ENCODE measurements around the gene CYP27A1. TPM values are rescaled to one million over a fixed set of nuclear protein-coding genes. Genes with fewer than 3 reads are reported as not detected.
A peak's percentile ranks its signal among the peaks of the same experiment; 100 is the strongest.

Gene CYP27A1
- total and polyA plus RNA-seq, 7 donors = 9.3 to 48.4 (median 32.0) TPM

DNA sequence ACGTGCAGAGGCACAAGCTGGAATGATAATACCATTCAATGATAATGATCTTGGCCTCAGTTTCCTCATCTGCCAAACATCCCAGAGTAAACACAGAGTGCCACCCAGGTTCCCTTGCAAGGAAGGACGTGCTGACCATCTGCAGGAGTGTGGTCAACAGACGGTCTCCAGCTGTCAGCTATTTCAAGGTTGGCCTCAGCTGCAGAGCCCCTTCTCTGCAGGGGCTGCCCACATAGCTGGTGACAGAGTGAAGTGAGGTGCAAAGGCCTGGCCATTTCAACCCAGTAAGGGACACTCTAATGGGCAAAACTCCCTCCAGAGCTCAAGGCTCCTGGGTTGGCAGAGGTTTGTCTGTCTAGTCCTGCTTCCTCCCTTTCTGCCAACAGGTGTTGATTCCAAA is 69.3 kb downstream of the CYP27A1 start:
- TF ChIP-seq, protein P1, sequence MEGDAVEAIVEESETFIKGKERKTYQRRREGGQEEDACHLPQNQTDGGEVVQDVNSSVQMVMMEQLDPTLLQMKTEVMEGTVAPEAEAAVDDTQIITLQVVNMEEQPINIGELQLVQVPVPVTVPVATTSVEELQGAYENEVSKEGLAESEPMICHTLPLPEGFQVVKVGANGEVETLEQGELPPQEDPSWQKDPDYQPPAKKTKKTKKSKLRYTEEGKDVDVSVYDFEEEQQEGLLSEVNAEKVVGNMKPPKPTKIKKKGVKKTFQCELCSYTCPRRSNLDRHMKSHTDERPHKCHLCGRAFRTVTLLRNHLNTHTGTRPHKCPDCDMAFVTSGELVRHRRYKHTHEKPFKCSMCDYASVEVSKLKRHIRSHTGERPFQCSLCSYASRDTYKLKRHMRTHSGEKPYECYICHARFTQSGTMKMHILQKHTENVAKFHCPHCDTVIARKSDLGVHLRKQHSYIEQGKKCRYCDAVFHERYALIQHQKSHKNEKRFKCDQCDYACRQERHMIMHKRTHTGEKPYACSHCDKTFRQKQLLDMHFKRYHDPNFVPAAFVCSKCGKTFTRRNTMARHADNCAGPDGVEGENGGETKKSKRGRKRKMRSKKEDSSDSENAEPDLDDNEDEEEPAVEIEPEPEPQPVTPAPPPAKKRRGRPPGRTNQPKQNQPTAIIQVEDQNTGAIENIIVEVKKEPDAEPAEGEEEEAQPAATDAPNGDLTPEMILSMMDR (IDR thresholded peaks at IDR 0.05) = no peak
- H3K27me3 ChIP-seq (ENCODE audit: insufficient read depth in 3 of 3, low read length in 2 of 3) = peaks cover 0 to 23% (median 0%) of the 10 kb centered on the region in 3 donors

DNA sequence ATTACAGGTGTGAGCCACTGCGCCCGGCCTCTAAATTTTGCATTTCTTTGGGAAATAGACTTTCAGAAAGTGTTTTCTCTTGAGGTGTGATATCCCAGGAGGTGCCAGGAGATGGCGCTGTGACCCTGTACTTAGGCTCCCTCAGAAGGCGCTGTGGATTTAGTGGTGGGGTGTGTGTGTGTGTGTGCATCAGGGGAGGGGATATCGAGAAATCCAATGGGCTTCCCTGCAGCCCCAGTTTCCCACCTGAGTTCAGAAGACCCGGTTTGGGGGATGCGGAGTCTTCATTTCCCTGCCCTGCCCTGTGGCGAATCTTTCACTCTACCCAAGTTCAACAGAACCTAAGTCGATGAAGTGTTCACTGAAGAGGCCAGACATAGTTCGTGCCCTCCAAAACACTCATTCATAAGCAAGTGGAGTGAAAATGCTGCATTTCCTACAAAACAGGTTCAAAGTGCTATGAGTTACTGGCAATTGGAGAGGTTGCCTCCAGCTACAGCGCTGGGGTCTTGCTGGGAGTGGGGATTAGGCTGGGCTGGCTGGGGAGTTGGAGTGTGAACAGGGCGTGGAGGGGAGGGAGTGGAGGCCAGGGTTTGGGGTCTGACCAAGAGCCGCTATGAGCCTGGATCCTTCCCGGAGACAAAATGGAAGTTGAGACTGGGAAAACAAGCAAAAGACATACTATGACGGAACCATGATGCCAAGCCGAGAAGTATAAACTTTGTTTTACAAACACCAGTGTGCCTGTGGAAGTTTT is 71.1 kb downstream of the CYP27A1 start:
- Histone ChIP-seq H3K4me3 (no peak overlapping the region), H3K9me3 (no peaks in the 10 kb centered on the region), H3K27me3 (ENCODE audit: insufficient read depth in 3 of 3, low read length in 2 of 3) (peaks cover 0 to 30% (median 3%) of the 10 kb centered on the region in 3 donors), H3K27ac (no peak overlapping the region), H3K36me3 (ENCODE audit: insufficient read depth in 1 of 2, low read depth in 1 of 2) (no peaks in the 10 kb centered on the region), H3K4me1 (no peaks in the 10 kb centered on the region)
- DNase-seq = peak; percentile 55 to 75
- ATAC-seq = peak; percentile 75 to 87 (median 76)
- WGBS, 3 donors = 27 to 29% (median 27%) methylated on average over 16 of the region's 16 CpGs
- TF ChIP-seq, protein P1 (IDR thresholded peaks at IDR 0.05) = peak; percentile 69
- intact Hi-C loops (cut with DNase I) = loop anchor here in 1 of 2 donors (5.0 kb wide), 1 partner anchor 44 kb away; no protein-coding TSS in a partner anchor

More for the DNA sequence above, 69.3 kb downstream of the CYP27A1 start:
- no peaks in the 10 kb centered on the region for H3K36me3 ChIP-seq (ENCODE audit: insufficient read depth in 1 of 2, low read depth in 1 of 2)
- H3K4me3 ChIP-seq = no peak overlapping the region
- ATAC-seq (no peak), DNase-seq (no peak)
- no peaks in the 10 kb centered on the region for H3K4me1 ChIP-seq
- H3K9me3 ChIP-seq = no peaks in the 10 kb centered on the region
- no peak overlapping the region for H3K27ac ChIP-seq
- intact Hi-C loops (cut with DNase I) = loop anchor here in 1 of 2 donors (5.0 kb wide), 1 partner anchor 46 kb away; no protein-coding TSS in a partner anchor
- WGBS, 3 donors = 43 to 58% (median 48%) methylated on average over 3 of the region's 3 CpGs

DNA sequence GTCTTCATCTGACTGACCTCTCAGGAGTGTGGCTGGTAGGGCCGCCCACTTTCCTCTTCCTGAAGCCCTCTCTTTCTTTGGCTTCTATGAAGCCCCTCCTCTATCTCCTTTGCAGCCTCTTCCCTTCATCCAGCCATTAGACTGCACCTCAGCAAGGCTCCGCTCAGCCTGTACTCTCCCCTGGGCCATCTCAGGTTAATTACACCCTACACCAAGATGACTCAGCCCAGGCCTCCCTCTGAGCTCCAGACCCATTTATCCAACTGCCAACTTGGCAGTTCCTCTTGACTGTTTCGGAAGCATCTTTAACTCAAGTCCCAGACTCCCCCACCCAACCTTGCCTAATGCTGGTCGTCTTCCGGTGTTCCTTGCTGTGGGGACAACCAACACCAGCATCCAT is 71.8 kb downstream of the CYP27A1 start:
- Histone ChIP-seq H3K27me3 (ENCODE audit: insufficient read depth in 3 of 3, low read length in 2 of 3) (peaks cover 0 to 37% (median 6%) of the 10 kb centered on the region in 3 donors), H3K4me1 (no peaks in the 10 kb centered on the region), H3K36me3 (ENCODE audit: insufficient read depth in 1 of 2, low read depth in 1 of 2) (no peaks in the 10 kb centered on the region), H3K4me3 (no peak overlapping the region), H3K27ac (no peak overlapping the region), H3K9me3 (no peaks in the 10 kb centered on the region)
- ATAC-seq (peak; percentile 66 to 91 (median 86)), DNase-seq (peak in 1 of 2 donors; percentile 53)
- intact Hi-C loops (cut with DNase I) = loop anchor here in 1 of 2 donors (5.0 kb wide), 1 partner anchor 44 kb away; no protein-coding TSS in a partner anchor
- TF ChIP-seq, protein P1 (IDR thresholded peaks at IDR 0.05) = no peak
- 33 to 54% (median 51%) methylated on average over 5 of the region's 5 CpGs for WGBS, 3 donors

DNA sequence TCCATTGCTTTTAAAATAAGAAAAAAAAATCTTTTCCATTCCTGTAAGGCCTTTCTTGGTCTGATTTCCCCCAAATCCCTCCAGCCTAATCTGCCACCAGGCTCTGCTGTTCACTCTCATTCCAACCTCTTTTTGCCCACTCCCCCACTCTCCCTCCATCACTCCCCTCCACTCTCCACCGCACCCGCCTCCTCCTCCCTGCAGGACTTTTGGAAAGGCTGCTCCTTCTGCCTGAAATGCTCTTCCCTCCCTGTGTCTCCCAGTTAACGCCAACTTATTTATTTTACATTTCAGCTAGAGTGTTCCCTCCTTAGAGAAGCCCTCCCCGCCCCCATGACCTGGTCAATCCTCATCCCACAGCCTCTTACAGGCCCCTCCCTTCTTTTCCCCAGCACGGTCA is 72.9 kb downstream of the CYP27A1 start:
- ATAC-seq = no peak
- Histone ChIP-seq H3K4me3 (no peak overlapping the region), H3K36me3 (ENCODE audit: insufficient read depth in 1 of 2, low read depth in 1 of 2) (no peaks in the 10 kb centered on the region), H3K27ac (no peak overlapping the region), H3K27me3 (ENCODE audit: insufficient read depth in 3 of 3, low read length in 2 of 3) (peaks cover 0 to 46% (median 6%) of the 10 kb centered on the region in 3 donors), H3K9me3 (no peaks in the 10 kb centered on the region), H3K4me1 (no peaks in the 10 kb centered on the region)
- TF ChIP-seq, protein P1 (IDR thresholded peaks at IDR 0.05) = no peak
- 60 to 75% (median 60%) methylated on average over 5 of the region's 5 CpGs for WGBS, 3 donors
- DNase-seq = no peak
- intact Hi-C loops (cut with DNase I) = loop anchor here (5.0 kb wide), 2 partner anchors 42 to 127 kb away; no protein-coding TSS in a partner anchor

All from psoas muscle (tissue), 8 donors.